SK-N-SH treated with all-trans-retinoic acid at 6 μM for 48 hours (cell line): ENCODE measurements around the gene TMEM114.
"Not testable (repeated sequence)": the region's sequence is repeated elsewhere in the genome, so short reads cannot be mapped to it uniquely, and the experiment has no call there.

Experiments used
- ATAC-seq: fragments of 200-7000 bp; cut with Tn5 transposase; 3 replicates; pipeline ENCODE4 v1.9.1; 2020; ENCODE audit warnings: mild to moderate bottlenecking, moderate library complexity
- ARNTL ChIP-seq: fragments of 450-650 bp; formaldehyde crosslinking; IDR thresholded peaks from 2 replicates; pipeline ENCODE4 v1.5.0; 2020; ENCODE audit warnings: low read depth, mild to moderate bottlenecking, moderate library complexity, borderline replicate concordance
- BACH2 ChIP-seq: fragments of 250-450 bp; sonication (Bioruptor Pico); IDR thresholded peaks from 2 replicates; pipeline ENCODE4 v1.9.0; 2021; ENCODE audit warnings: mild to moderate bottlenecking, borderline replicate concordance
- CSDC2 ChIP-seq: fragments of 250-450 bp; sonication (Bioruptor Pico); IDR thresholded peaks from 2 replicates; pipeline ENCODE4 v1.5.0; 2020; ENCODE audit warnings: mild to moderate bottlenecking, moderate library complexity
- ESRRG ChIP-seq: fragments of 250-450 bp; sonication (Bioruptor Pico); IDR thresholded peaks from 2 replicates; pipeline ENCODE4 v1.6.1; 2021; ENCODE audit warnings: mild to moderate bottlenecking
- GLIS3 ChIP-seq: fragments of 250-450 bp; sonication (Bioruptor Pico); IDR thresholded peaks from 2 replicates; pipeline ENCODE4 v1.5.0; 2020; ENCODE audit warnings: mild to moderate bottlenecking, moderate library complexity
- OSR1 ChIP-seq: fragments of 250-450 bp; sonication (Bioruptor Pico); IDR thresholded peaks from 2 replicates; pipeline ENCODE4 v1.8.0; 2022; ENCODE audit warnings: moderate library complexity, mild to moderate bottlenecking, inconsistent platforms
- PPARA ChIP-seq: fragments of 250-450 bp; sonication (Bioruptor Pico); IDR thresholded peaks from 2 replicates; pipeline ENCODE4 v1.5.0; 2020; ENCODE audit warnings: mild to moderate bottlenecking, borderline replicate concordance
- SNAI2 ChIP-seq: fragments of 250-450 bp; sonication (Bioruptor Pico); IDR thresholded peaks from 2 replicates; pipeline ENCODE4 v1.5.0; 2020; ENCODE audit warnings: mild to moderate bottlenecking, moderate library complexity
- TCF4 ChIP-seq: fragments of 250-450 bp; sonication (Bioruptor Pico); IDR thresholded peaks from 2 replicates; pipeline ENCODE4 v1.8.0; 2021; ENCODE audit warnings: mild to moderate bottlenecking, moderate library complexity, borderline replicate concordance
- TSHZ2 ChIP-seq: fragments of 250-450 bp; sonication (Bioruptor Pico); IDR thresholded peaks from 2 replicates; pipeline ENCODE4 v1.5.0; 2020; ENCODE audit warnings: mild to moderate bottlenecking, moderate library complexity
- ZC3H10 ChIP-seq: fragments of 250-450 bp; sonication (Bioruptor Pico); IDR thresholded peaks from 2 replicates; pipeline ENCODE4 v1.5.1; 2021; ENCODE audit warnings: mild to moderate bottlenecking, moderate library complexity
- ZFP3 ChIP-seq: fragments of 250-450 bp; sonication (Bioruptor Pico); IDR thresholded peaks from 2 replicates; pipeline ENCODE4 v1.5.0; 2020; ENCODE audit warnings: mild to moderate bottlenecking, moderate library complexity
- ZFP30 ChIP-seq: fragments of 450-650 bp; formaldehyde crosslinking; IDR thresholded peaks from 2 replicates; pipeline ENCODE4 v1.5.0; 2022; ENCODE audit warnings: mild to moderate bottlenecking, moderate library complexity
- ZNF565 ChIP-seq: fragments of 450-650 bp; formaldehyde crosslinking; conservative IDR thresholded peaks from 2 replicates; pipeline ENCODE4 v1.5.0; 2020; ENCODE audit warnings: low read depth, mild to moderate bottlenecking, moderate library complexity
- ZNF70 ChIP-seq: fragments of 450-650 bp; formaldehyde crosslinking; IDR thresholded peaks from 2 replicates; pipeline ENCODE4 v1.5.0; 2020; ENCODE audit warnings: mild to moderate bottlenecking, moderate library complexity
- TF ChIP-seq, protein P1 (sequence below): fragments of 250-450 bp; sonication (Bioruptor Pico); IDR thresholded peaks from 2 replicates; pipeline ENCODE4 v1.8.0; 2020; ENCODE audit warnings: mild to moderate bottlenecking, moderate library complexity, borderline replicate concordance
- TF ChIP-seq, protein P2 (sequence below): fragments of 250-450 bp; sonication (Bioruptor Pico); IDR thresholded peaks from 2 replicates; pipeline ENCODE4 v1.8.0; 2021; ENCODE audit warnings: low read depth, mild to moderate bottlenecking, moderate library complexity, borderline replicate concordance

TMEM114 gene

GRCh38 chr16:8567355-8568230 is 22.7 kb downstream of the TMEM114 start:
- peak; percentile 97 for ATAC-seq
- TF ChIP-seq TCF4 (CRISPR knock-in tag) (no peak), SNAI2 (no peak), OSR1 (no peak), PPARA (CRISPR knock-in tag) (no peak), ARNTL (CRISPR knock-in tag) (no peak), ZNF565 (CRISPR knock-in tag) (no peak), TSHZ2 (CRISPR knock-in tag) (no peak)

GRCh38 chr16:8565498-8565897 is 24.8 kb downstream of the TMEM114 start:
- no peak for TF ChIP-seq BACH2 (CRISPR knock-in tag)
- TF ChIP-seq CSDC2 (CRISPR knock-in tag), result no peak
- TF ChIP-seq ZFP3, result no peak
- no peak for TF ChIP-seq PPARA (CRISPR knock-in tag)
- TF ChIP-seq ESRRG (CRISPR knock-in tag), result no peak
- TF ChIP-seq, protein P1, sequence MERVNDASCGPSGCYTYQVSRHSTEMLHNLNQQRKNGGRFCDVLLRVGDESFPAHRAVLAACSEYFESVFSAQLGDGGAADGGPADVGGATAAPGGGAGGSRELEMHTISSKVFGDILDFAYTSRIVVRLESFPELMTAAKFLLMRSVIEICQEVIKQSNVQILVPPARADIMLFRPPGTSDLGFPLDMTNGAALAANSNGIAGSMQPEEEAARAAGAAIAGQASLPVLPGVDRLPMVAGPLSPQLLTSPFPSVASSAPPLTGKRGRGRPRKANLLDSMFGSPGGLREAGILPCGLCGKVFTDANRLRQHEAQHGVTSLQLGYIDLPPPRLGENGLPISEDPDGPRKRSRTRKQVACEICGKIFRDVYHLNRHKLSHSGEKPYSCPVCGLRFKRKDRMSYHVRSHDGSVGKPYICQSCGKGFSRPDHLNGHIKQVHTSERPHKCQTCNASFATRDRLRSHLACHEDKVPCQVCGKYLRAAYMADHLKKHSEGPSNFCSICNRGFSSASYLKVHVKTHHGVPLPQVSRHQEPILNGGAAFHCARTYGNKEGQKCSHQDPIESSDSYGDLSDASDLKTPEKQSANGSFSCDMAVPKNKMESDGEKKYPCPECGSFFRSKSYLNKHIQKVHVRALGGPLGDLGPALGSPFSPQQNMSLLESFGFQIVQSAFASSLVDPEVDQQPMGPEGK (CRISPR knock-in tag), result no peak
- ATAC-seq, result no peak

DNA sequence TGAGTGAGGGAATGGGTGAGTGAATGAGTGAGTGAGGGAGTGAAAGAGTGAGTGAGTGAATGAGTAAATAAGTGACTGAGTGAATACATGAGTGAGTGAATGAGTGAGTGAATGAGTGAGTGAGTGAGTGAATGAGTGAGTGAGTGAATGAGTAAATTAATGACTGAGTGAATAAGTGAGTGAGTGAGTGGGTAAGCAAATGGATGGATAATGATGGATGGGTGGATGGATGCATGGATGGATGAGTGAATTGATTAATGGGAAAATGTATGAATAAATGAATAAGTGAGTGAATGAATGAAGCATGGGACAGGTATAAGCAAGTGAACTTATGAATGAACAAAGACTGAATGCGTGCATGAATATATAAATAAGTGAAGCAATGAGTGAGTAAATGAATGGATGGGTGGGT is 25.4 kb downstream of the TMEM114 start:
- ATAC-seq, result no peak
- no peak for TF ChIP-seq ZC3H10 (CRISPR knock-in tag)
- no peak for TF ChIP-seq ARNTL (CRISPR knock-in tag)
- no peak for TF ChIP-seq GLIS3
- TF ChIP-seq ZNF565 (CRISPR knock-in tag), result no peak
- no peak for TF ChIP-seq TSHZ2 (CRISPR knock-in tag)

- ATAC-seq, result not testable (repeated sequence)
These were observed 26.3 kb downstream of the TMEM114 start for GRCh38 chr16:8563944-8564540.

GRCh38 chr16:8561496-8561895 is 28.8 kb downstream of the TMEM114 start:
- ATAC-seq, result no peak
- TF ChIP-seq ZNF565 (CRISPR knock-in tag) (no peak), GLIS3 (no peak), ZNF70 (CRISPR knock-in tag) (no peak), SNAI2 (no peak), ZFP3 (no peak), ZFP30 (CRISPR knock-in tag) (no peak), ESRRG (CRISPR knock-in tag) (no peak), ZC3H10 (CRISPR knock-in tag) (no peak), TSHZ2 (CRISPR knock-in tag) (no peak)
- TF ChIP-seq, protein P2, sequence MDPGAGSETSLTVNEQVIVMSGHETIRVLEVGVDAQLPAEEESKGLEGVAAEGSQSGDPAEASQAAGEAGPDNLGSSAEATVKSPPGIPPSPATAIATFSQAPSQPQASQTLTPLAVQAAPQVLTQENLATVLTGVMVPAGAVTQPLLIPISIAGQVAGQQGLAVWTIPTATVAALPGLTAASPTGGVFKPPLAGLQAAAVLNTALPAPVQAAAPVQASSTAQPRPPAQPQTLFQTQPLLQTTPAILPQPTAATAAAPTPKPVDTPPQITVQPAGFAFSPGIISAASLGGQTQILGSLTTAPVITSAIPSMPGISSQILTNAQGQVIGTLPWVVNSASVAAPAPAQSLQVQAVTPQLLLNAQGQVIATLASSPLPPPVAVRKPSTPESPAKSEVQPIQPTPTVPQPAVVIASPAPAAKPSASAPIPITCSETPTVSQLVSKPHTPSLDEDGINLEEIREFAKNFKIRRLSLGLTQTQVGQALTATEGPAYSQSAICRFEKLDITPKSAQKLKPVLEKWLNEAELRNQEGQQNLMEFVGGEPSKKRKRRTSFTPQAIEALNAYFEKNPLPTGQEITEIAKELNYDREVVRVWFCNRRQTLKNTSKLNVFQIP (CRISPR knock-in tag), result no peak
- TF ChIP-seq, protein P1 (CRISPR knock-in tag), result no peak
